Measurements from ENCODE around the gene LRRC61. TPM values are rescaled to one million over a fixed set of nuclear protein-coding genes. Genes with fewer than 3 reads are reported as not detected.

The LRRC61 gene
- total and polyA plus RNA-seq, 2 of the 13 experiments (the other 11 are each of a cell fraction or from before 2014, with no cell fraction given) = 33.0 to 34.8 TPM

GRCh38 chr7:150341263-150342120 is 18.3 kb downstream of the LRRC61 start, which contains the start of gene RARRES2 (continued):
- TF ChIP-seq ZSCAN5A (CRISPR knock-in tag; IDR thresholded peaks at IDR 0.05; ENCODE audit: borderline replicate concordance) (no peak), ZBTB7A (CRISPR knock-in tag; IDR thresholded peaks at IDR 0.05) (no peak), SNAPC5 (CRISPR knock-in tag; IDR thresholded peaks at IDR 0.05; ENCODE audit: borderline replicate concordance) (no peak), MIXL1 (CRISPR knock-in tag; IDR thresholded peaks at IDR 0.05) (no peak), KLF11 (CRISPR knock-in tag; IDR thresholded peaks at IDR 0.05) (no peak), ZNF547 (CRISPR knock-in tag; IDR thresholded peaks at IDR 0.05) (no peak), HINFP (CRISPR knock-in tag; IDR thresholded peaks at IDR 0.05; ENCODE audit: low read depth) (0 out of 2 replicates have a peak, but pooled peaks have one; percentile 21), NFYB (CRISPR knock-in tag; IDR thresholded peaks at IDR 0.05) (no peak), HMG20B (CRISPR knock-in tag; conservative IDR thresholded peaks at IDR 0.05) (no peak), TOPORS (CRISPR knock-in tag; IDR thresholded peaks at IDR 0.05) (no peak), ZNF720 (CRISPR knock-in tag; IDR thresholded peaks at IDR 0.05) (no peak), UBTF (CRISPR knock-in tag; IDR thresholded peaks at IDR 0.05) (peak; percentile 67; the same call in 1 of the 2 replicates), ZNF646 (CRISPR knock-in tag; IDR thresholded peaks at IDR 0.05) (no peak), FOXK2 (IDR thresholded peaks at IDR 0.05) (no peak), DRAP1 (CRISPR knock-in tag; IDR thresholded peaks at IDR 0.05) (no peak), ZNF678 (CRISPR knock-in tag; IDR thresholded peaks at IDR 0.05) (no peak), ZNF605 (CRISPR knock-in tag; IDR thresholded peaks at IDR 0.05) (peak; percentile 65; the same call in 1 of the 2 replicates)

All from HepG2 (cell line).